NCI-H2081 (cell line): ENCODE data around the gene ABCC6.
"Not testable (repeated sequence)": the region's sequence is repeated elsewhere in the genome, so short reads cannot be mapped to it uniquely, and the experiment has no call there.

ENCODE experiments used
- DNase-seq, 2 experiments: peaks; one replicate each; lab custom pipeline; 2025; lab: John Stamatoyannopoulos, UW

Gene ABCC6

GRCh38 chr16:16190546-16190945, 32.7 kb downstream of the ABCC6 start:
- no peak for DNase-seq

- DNase-seq, result no peak
Measured at GRCh38 chr16:16189842-16190241, 33.5 kb downstream of the ABCC6 start.

GRCh38 chr16:16188827-16189226, 34.5 kb downstream of the ABCC6 start:
- DNase-seq, result no peak

GRCh38 chr16:16186820-16187219, 36.5 kb downstream of the ABCC6 start:
- no peak for DNase-seq

GRCh38 chr16:16185095-16185494, 38.2 kb downstream of the ABCC6 start:
- no peak for DNase-seq

GRCh38 chr16:16184594-16184993, 38.7 kb downstream of the ABCC6 start:
- no peak for DNase-seq

GRCh38 chr16:16183562-16183961, 39.7 kb downstream of the ABCC6 start:
- DNase-seq, result no peak

GRCh38 chr16:16182918-16183317, 40.4 kb downstream of the ABCC6 start:
- DNase-seq, result no peak

- DNase-seq, result not testable (repeated sequence)
Measured at GRCh38 chr16:16181748-16182147, 41.5 kb downstream of the ABCC6 start.

GRCh38 chr16:16178455-16179162, 44.7 kb downstream of the ABCC6 start:
- DNase-seq, result no peak

GRCh38 chr16:16176328-16176727, 47.0 kb downstream of the ABCC6 start:
- no peak for DNase-seq

- DNase-seq, result no peak
Measured at GRCh38 chr16:16175296-16175695, 48.0 kb downstream of the ABCC6 start.

GRCh38 chr16:16172991-16173390, 50.3 kb downstream of the ABCC6 start:
- DNase-seq, result no peak

GRCh38 chr16:16171332-16171919, 51.9 kb downstream of the ABCC6 start:
- no peak for DNase-seq

GRCh38 chr16:16169615-16170014, 53.7 kb downstream of the ABCC6 start:
- no peak for DNase-seq

GRCh38 chr16:16168431-16168830, 54.9 kb downstream of the ABCC6 start:
- DNase-seq, result no peak

- no peak for DNase-seq
Measured at GRCh38 chr16:16167927-16168326, 55.4 kb downstream of the ABCC6 start.

- DNase-seq, result no peak
Measured at GRCh38 chr16:16166949-16167348, 56.3 kb downstream of the ABCC6 start.

- no peak for DNase-seq
Measured at GRCh38 chr16:16166085-16166484, 57.2 kb downstream of the ABCC6 start.

GRCh38 chr16:16164243-16164642, 59.1 kb downstream of the ABCC6 start:
- no peak for DNase-seq

- no peak for DNase-seq
Measured at GRCh38 chr16:16163571-16163970, 59.7 kb downstream of the ABCC6 start.

GRCh38 chr16:16163109-16163508, 60.2 kb downstream of the ABCC6 start:
- no peak for DNase-seq

- no peak for DNase-seq
Measured at GRCh38 chr16:16162591-16162990, 60.7 kb downstream of the ABCC6 start.

GRCh38 chr16:16161840-16162239, 61.5 kb downstream of the ABCC6 start:
- not testable (repeated sequence) for DNase-seq
